Left lung (tissue), 10 donors: ENCODE measurements around the gene F2RL1. TPM values are rescaled to one million over a fixed set of nuclear protein-coding genes. Genes with fewer than 3 reads are reported as not detected.

Experiments used
- ATAC-seq: fragments of 200-7000 bp; cut with Tn5 transposase; one replicate; pipeline ENCODE4 v1.9.1; 2020; ENCODE audit warnings: moderate library complexity
- DNase-seq, 4 donors: peaks; one replicate each; pipeline ENCODE4 v3.0.0-alpha.2; 2013 to 2020
- H3K27ac ChIP-seq, 2 donors: fragments of 200-600 bp; sonication (generic) in 1 of 2; one replicate each; pipeline versions ENCODE4 v1.5.0 to v1.8.0; 2020 to 2021
- H3K27me3 ChIP-seq, 2 donors: fragments of 200-600 bp; sonication (generic) in 1 of 2; one replicate each; pipeline versions ENCODE4 v1.5.0 to v1.8.0; 2020 to 2021
- H3K36me3 ChIP-seq, 2 donors: fragments of 200-600 bp; sonication (generic) in 1 of 2; one replicate each; pipeline versions ENCODE4 v1.5.0 to v1.8.0; 2020 to 2021
- H3K4me1 ChIP-seq, 2 donors: fragments of 200-600 bp; one replicate each; pipeline ENCODE4 v1.8.0; 2021
- H3K4me3 ChIP-seq, 2 donors: fragments of 200-600 bp; sonication (generic) in 1 of 2; one replicate each; pipeline versions ENCODE4 v1.5.0 to v1.8.0; 2020 to 2021; ENCODE audit warnings: mild to moderate bottlenecking in 1 of 2
- H3K9me3 ChIP-seq, 2 donors: fragments of 200-600 bp; sonication (generic) in 1 of 2; one replicate each; pipeline versions ENCODE4 v1.5.0 to v1.8.0; 2020 to 2021
- intact Hi-C, 2 donors: fragments of 100-400 bp; cut with DNase I; formaldehyde crosslinking; loops; one replicate each; pipeline versions ENCODE4 v1.11.2 to v1.14.2; 2022
- polyA plus RNA-seq, 6 donors: library from polyadenylated mRNA; unstranded; fragments of 120-200 nt; gene quantifications; one replicate each; pipeline ENCODE4 v1.2.1, GENCODE V29; 2013; ENCODE audit not compliant: insufficient read length in 6 of 6
- total RNA-seq, 2 donors: library from RNA; stranded (reverse); fragmentation: NEBNext Ultra II Directional; extraction: Animal tissue kit (Norgen Biotek cat#: 25700); gene quantifications; one replicate each; pipeline ENCODE4 v1.2.1, GENCODE V29; 2021
- TF ChIP-seq, protein P1 (sequence below), 2 donors: fragments of 200-600 bp; sonication (generic) in 1 of 2; IDR thresholded peaks; one replicate each; pipeline versions ENCODE4 v1.5.0 to v1.8.0; 2021; ENCODE audit warnings: antibody characterized with exemption in 2 of 2
- donor health status: DM: no; HTN: yes; CAD: no.
- donor health status: DM: no; HTN: no; CAD: no.

Gene F2RL1
- total and polyA plus RNA-seq, 8 donors = 6.5 to 12.0 (median 8.5) TPM

- TF ChIP-seq, protein P1, sequence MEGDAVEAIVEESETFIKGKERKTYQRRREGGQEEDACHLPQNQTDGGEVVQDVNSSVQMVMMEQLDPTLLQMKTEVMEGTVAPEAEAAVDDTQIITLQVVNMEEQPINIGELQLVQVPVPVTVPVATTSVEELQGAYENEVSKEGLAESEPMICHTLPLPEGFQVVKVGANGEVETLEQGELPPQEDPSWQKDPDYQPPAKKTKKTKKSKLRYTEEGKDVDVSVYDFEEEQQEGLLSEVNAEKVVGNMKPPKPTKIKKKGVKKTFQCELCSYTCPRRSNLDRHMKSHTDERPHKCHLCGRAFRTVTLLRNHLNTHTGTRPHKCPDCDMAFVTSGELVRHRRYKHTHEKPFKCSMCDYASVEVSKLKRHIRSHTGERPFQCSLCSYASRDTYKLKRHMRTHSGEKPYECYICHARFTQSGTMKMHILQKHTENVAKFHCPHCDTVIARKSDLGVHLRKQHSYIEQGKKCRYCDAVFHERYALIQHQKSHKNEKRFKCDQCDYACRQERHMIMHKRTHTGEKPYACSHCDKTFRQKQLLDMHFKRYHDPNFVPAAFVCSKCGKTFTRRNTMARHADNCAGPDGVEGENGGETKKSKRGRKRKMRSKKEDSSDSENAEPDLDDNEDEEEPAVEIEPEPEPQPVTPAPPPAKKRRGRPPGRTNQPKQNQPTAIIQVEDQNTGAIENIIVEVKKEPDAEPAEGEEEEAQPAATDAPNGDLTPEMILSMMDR (IDR thresholded peaks at IDR 0.05) = no peak
- H3K9me3 ChIP-seq = no peaks in the 10 kb centered on the region
- H3K4me3 ChIP-seq = no peak overlapping the region
- intact Hi-C loops = no loop called here
- H3K4me1 ChIP-seq = peaks cover 0 to 5% of the 10 kb centered on the region in 2 donors
- DNase-seq = no peak
- ATAC-seq = no peak
- no peaks in the 10 kb centered on the region for H3K27me3 ChIP-seq
- H3K36me3 ChIP-seq = no peaks in the 10 kb centered on the region
- no peak overlapping the region for H3K27ac ChIP-seq
Observed at GRCh38 chr5:76800579-76800978, 18.3 kb upstream of the F2RL1 start.

- Histone ChIP-seq H3K4me1 (peaks cover 0 to 5% of the 10 kb centered on the region in 2 donors), H3K27ac (no peak overlapping the region), H3K36me3 (no peaks in the 10 kb centered on the region), H3K4me3 (no peak overlapping the region), H3K9me3 (no peaks in the 10 kb centered on the region), H3K27me3 (no peaks in the 10 kb centered on the region)
- ATAC-seq = peak; percentile 10
- no peak for DNase-seq
- TF ChIP-seq, protein P1 (IDR thresholded peaks at IDR 0.05) = no peak
- intact Hi-C loops = no loop called here
Observed at GRCh38 chr5:76801159-76801802, 17.5 kb upstream of the F2RL1 start.

- DNase-seq (no peak), ATAC-seq (no peak)
- Histone ChIP-seq H3K27me3 (no peaks in the 10 kb centered on the region), H3K4me3 (no peak overlapping the region), H3K4me1 (peaks cover 0 to 5% of the 10 kb centered on the region in 2 donors), H3K9me3 (no peaks in the 10 kb centered on the region), H3K36me3 (no peaks in the 10 kb centered on the region), H3K27ac (no peak overlapping the region)
- intact Hi-C loops = no loop called here
- TF ChIP-seq, protein P1 (IDR thresholded peaks at IDR 0.05) = no peak
Observed at GRCh38 chr5:76801803-76802195, 17.0 kb upstream of the F2RL1 start.

- no peak overlapping the region for H3K4me3 ChIP-seq
- H3K9me3 ChIP-seq = no peaks in the 10 kb centered on the region
- H3K27me3 ChIP-seq = no peaks in the 10 kb centered on the region
- DNase-seq (no peak), ATAC-seq (no peak)
- H3K4me1 ChIP-seq = peaks cover 0 to 5% of the 10 kb centered on the region in 2 donors
- H3K27ac ChIP-seq = no peak overlapping the region
- TF ChIP-seq, protein P1 (IDR thresholded peaks at IDR 0.05) = no peak
- H3K36me3 ChIP-seq = no peaks in the 10 kb centered on the region
- intact Hi-C loops = no loop called here
Observed at GRCh38 chr5:76804266-76804665, 14.6 kb upstream of the F2RL1 start.

GRCh38 chr5:76805821-76806505 lies 12.9 kb upstream of the F2RL1 start:
- H3K27ac ChIP-seq = no peak overlapping the region
- intact Hi-C loops = no loop called here
- no peaks in the 10 kb centered on the region for H3K36me3 ChIP-seq
- H3K4me3 ChIP-seq = no peak overlapping the region
- no peaks in the 10 kb centered on the region for H3K9me3 ChIP-seq
- no peaks in the 10 kb centered on the region for H3K27me3 ChIP-seq
- DNase-seq = no peak
- peak; percentile 73 for ATAC-seq
- H3K4me1 ChIP-seq = peaks cover 0 to 5% of the 10 kb centered on the region in 2 donors
- TF ChIP-seq, protein P1 (IDR thresholded peaks at IDR 0.05) = no peak
